ENCODE results near the gene KRT25. TPM values are rescaled to one million over a fixed set of nuclear protein-coding genes. Genes with fewer than 3 reads are reported as not detected.

Gene KRT25
- total RNA-seq, 2 donors from 2014 or later, result not detected

DNA sequence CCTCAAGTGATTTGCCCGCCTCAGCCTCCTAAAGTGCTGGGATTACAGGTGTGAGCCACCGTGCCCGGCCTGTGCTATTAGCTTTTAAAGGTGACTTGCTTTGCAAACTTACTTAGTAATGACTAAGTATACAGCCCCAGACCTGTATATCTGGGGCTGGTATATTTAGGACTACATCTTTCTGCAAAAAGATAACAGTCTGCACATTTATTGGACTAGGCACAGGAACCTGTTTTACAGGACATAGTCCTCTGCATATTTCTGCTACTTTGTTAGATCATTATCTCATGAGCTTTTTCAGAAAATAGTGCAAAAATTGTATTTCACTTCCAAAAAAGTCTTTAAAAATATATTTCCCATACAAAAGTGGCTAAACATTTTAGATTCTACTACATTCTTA is 52.9 kb downstream of the KRT25 start:
- no peaks in the 10 kb centered on the region for H3K4me1 ChIP-seq (ENCODE audit: control insufficient read depth in 1 of 2, low read depth in 2 of 2)
- DNase-seq (ENCODE audit: low spot score), result no peak
- ATAC-seq (ENCODE audit: insufficient number of reproducible peaks, low FRiP score, low read depth), result no peak
- H3K36me3 ChIP-seq, result no peaks in the 10 kb centered on the region
- no peaks in the 10 kb centered on the region for H3K9me3 ChIP-seq
- H3K27ac ChIP-seq, result no peak overlapping the region
- H3K27me3 ChIP-seq (replicated peaks; ENCODE audit: insufficient read depth), result no peaks in the 10 kb centered on the region
- TF ChIP-seq, protein P1, sequence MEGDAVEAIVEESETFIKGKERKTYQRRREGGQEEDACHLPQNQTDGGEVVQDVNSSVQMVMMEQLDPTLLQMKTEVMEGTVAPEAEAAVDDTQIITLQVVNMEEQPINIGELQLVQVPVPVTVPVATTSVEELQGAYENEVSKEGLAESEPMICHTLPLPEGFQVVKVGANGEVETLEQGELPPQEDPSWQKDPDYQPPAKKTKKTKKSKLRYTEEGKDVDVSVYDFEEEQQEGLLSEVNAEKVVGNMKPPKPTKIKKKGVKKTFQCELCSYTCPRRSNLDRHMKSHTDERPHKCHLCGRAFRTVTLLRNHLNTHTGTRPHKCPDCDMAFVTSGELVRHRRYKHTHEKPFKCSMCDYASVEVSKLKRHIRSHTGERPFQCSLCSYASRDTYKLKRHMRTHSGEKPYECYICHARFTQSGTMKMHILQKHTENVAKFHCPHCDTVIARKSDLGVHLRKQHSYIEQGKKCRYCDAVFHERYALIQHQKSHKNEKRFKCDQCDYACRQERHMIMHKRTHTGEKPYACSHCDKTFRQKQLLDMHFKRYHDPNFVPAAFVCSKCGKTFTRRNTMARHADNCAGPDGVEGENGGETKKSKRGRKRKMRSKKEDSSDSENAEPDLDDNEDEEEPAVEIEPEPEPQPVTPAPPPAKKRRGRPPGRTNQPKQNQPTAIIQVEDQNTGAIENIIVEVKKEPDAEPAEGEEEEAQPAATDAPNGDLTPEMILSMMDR (IDR thresholded peaks at IDR 0.05), result no peak
- no peak overlapping the region for H3K4me3 ChIP-seq

DNA sequence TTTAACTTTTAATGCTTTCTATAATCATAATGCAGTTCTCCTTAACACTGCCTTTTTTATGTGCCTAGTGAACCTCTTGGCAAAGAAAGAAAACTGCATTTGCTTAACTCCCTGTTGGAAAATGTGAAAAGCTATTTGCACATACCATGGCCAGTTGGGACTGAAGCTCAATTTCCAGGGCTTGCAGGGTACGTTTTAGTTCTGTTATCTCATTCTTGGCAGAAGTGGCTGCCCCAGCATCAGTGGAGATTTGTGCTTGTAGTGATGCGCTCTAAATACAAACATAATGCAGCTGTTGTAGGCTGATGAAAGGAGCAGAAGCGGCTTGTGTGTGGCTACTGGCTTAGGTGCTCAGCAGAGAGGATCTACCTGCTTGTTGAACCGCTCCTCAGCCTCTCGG is 55.3 kb downstream of the KRT25 start:
- TF ChIP-seq, protein P1 (IDR thresholded peaks at IDR 0.05), result no peak
- no peak for DNase-seq (ENCODE audit: low spot score)
- no peak for ATAC-seq (ENCODE audit: insufficient number of reproducible peaks, low FRiP score, low read depth)
- Histone ChIP-seq H3K27me3 (replicated peaks; ENCODE audit: insufficient read depth) (no peaks in the 10 kb centered on the region), H3K36me3 (no peaks in the 10 kb centered on the region), H3K27ac (no peak overlapping the region), H3K4me3 (no peak overlapping the region), H3K9me3 (no peaks in the 10 kb centered on the region), H3K4me1 (ENCODE audit: control insufficient read depth in 1 of 2, low read depth in 2 of 2) (no peaks in the 10 kb centered on the region)

- Histone ChIP-seq H3K9me3 (no peaks in the 10 kb centered on the region), H3K4me3 (no peak overlapping the region), H3K27ac (no peak overlapping the region), H3K36me3 (no peaks in the 10 kb centered on the region), H3K27me3 (replicated peaks; ENCODE audit: insufficient read depth) (no peaks in the 10 kb centered on the region), H3K4me1 (ENCODE audit: control insufficient read depth in 1 of 2, low read depth in 2 of 2) (no peaks in the 10 kb centered on the region)
- TF ChIP-seq, protein P1 (IDR thresholded peaks at IDR 0.05), result no peak
- ATAC-seq (ENCODE audit: insufficient number of reproducible peaks, low FRiP score, low read depth), result no peak
- no peak for DNase-seq (ENCODE audit: low spot score)
These were observed 55.8 kb downstream of the KRT25 start for GRCh38 chr17:40699371-40699770.

Other genes starting within 250 kb of the KRT25 start
- gene CCR7, start 189.9 kb downstream of the KRT25 start, total RNA-seq, result not detected
- gene SMARCE1, start 107.5 kb downstream of the KRT25 start, total RNA-seq, result 10 to 100 TPM; 55.9 to 84.3 TPM
- gene KRT222, start 90.2 kb downstream of the KRT25 start, total RNA-seq, result under 1 TPM; 0.63 to 0.81 TPM
- gene KRT24, start 51.6 kb downstream of the KRT25 start, total RNA-seq, result not detected
- gene KRT26, start 16.9 kb upstream of the KRT25 start, total RNA-seq, result not detected
- gene KRT27, start 27.2 kb upstream of the KRT25 start, total RNA-seq, result not detected
- not detected for gene KRT28, start 44.6 kb upstream of the KRT25 start, total RNA-seq
- 10 to 100 TPM in 1 of 2 donors, 1 to 10 TPM in 1; 2.3 to 13.5 TPM for gene KRT10, start 67.3 kb upstream of the KRT25 start, total RNA-seq
- not detected for gene KRT12, start 111.9 kb upstream of the KRT25 start, total RNA-seq
- 1 to 10 TPM in 1 of 2 donors, not detected in 1; 1.8 TPM for gene KRT20, start 129.9 kb upstream of the KRT25 start, total RNA-seq
- under 1 TPM in 1 of 2 donors, not detected in 1; 0.54 TPM for gene KRT23, start 182.3 kb upstream of the KRT25 start, total RNA-seq
- not detected for gene KRT39, start 211.6 kb upstream of the KRT25 start, total RNA-seq
- gene KRT40, start 229.0 kb upstream of the KRT25 start, total RNA-seq, result not detected
- gene KRTAP3-3, start 238.8 kb upstream of the KRT25 start, total RNA-seq, result not detected
- gene KRTAP3-2, start 244.6 kb upstream of the KRT25 start, total RNA-seq, result not detected

Data from thoracic aorta (tissue), 2 donors.